Measurements from ENCODE around the gene RUSC2.

The RUSC2 gene

GRCh38 chr9:35501946-35502345, 12.0 kb downstream of the RUSC2 start (continued):
- TF ChIP-seq ZBTB26 (tag by site-specific recombination; optimal IDR thresholded peaks at IDR 0.05) (no peak), ZBTB10 (tag by site-specific recombination; IDR thresholded peaks at IDR 0.05) (no peak), ZNF24 (tag by site-specific recombination; IDR thresholded peaks at IDR 0.05) (no peak), ZIC2 (tag by site-specific recombination; IDR thresholded peaks at IDR 0.05) (no peak), ZNF16 (tag by site-specific recombination; IDR thresholded peaks at IDR 0.05; ENCODE audit: low read depth) (no peak), ZNF121 (tag by site-specific recombination; IDR thresholded peaks at IDR 0.05) (no peak), SP3 (tag by site-specific recombination; IDR thresholded peaks at IDR 0.05) (no peak), ZNF214 (tag by site-specific recombination; IDR thresholded peaks at IDR 0.05; ENCODE audit: borderline replicate concordance) (no peak)

- H3K9me3 ChIP-seq (ENCODE audit: control insufficient read depth, insufficient read depth, low read depth, low read length), result no peaks in the 10 kb centered on the region
- no peak overlapping the region for H3K4me3 ChIP-seq (ENCODE audit: low read depth, low read length)
- TF ChIP-seq ZNF391 (tag by site-specific recombination; IDR thresholded peaks at IDR 0.05; ENCODE audit: borderline replicate concordance, low read depth), result no peak
- H3K27ac ChIP-seq (ENCODE audit: extremely low read depth, low read depth, low read length), result no peak overlapping the region
- ChIA-PET CTCF (interaction anchor here (1.0 to 2.8 kb wide), 5 partner anchors 11 to 97 kb away, joined by 3 to 27 read pairs (median 3); no protein-coding TSS in a partner anchor), POLR2A (interaction anchor here (1.4 kb wide), 1 partner anchor 16 kb away, joined by 3 read pairs; the partner anchor contains the start of gene RUSC2)
- no peaks in the 10 kb centered on the region for H3K36me3 ChIP-seq (ENCODE audit: control insufficient read depth in 2 of 2, insufficient read depth in 1 of 2, low read length in 2 of 2)
- no peaks in the 10 kb centered on the region for H3K4me1 ChIP-seq (ENCODE audit: control insufficient read depth, insufficient read depth, low read length)
Measured at GRCh38 chr9:35506359-35506758, 16.4 kb downstream of the RUSC2 start.

GRCh38 chr9:35508069-35508468, 18.2 kb downstream of the RUSC2 start:
- ChIA-PET CTCF (interaction anchor here (1.0 to 4.9 kb wide), 2 partner anchors 45 to 608 kb away, joined by 3 to 40 read pairs; no protein-coding TSS in a partner anchor), POLR2A (interaction anchor here (1.1 kb wide), 1 partner anchor 10 kb away, joined by 3 read pairs; no protein-coding TSS in a partner anchor)
- no peaks in the 10 kb centered on the region for H3K36me3 ChIP-seq (ENCODE audit: control insufficient read depth in 2 of 2, insufficient read depth in 1 of 2, low read length in 2 of 2)
- no peak overlapping the region for H3K27ac ChIP-seq (ENCODE audit: extremely low read depth, low read depth, low read length)
- TF ChIP-seq ZNF184 (tag by site-specific recombination; IDR thresholded peaks at IDR 0.05) (no peak), OSR2 (tag by site-specific recombination; IDR thresholded peaks at IDR 0.05) (no peak), ZNF776 (tag by site-specific recombination; IDR thresholded peaks at IDR 0.05; ENCODE audit: borderline replicate concordance) (no peak), ZNF76 (tag by site-specific recombination; IDR thresholded peaks at IDR 0.05; ENCODE audit: borderline replicate concordance, low read depth) (no peak), BCL6B (tag by site-specific recombination; IDR thresholded peaks at IDR 0.05) (no peak), ZNF571 (tag by site-specific recombination; IDR thresholded peaks at IDR 0.05) (no peak), ZNF449 (tag by site-specific recombination; IDR thresholded peaks at IDR 0.05) (no peak), ZIC2 (tag by site-specific recombination; IDR thresholded peaks at IDR 0.05) (no peak), KLF16 (tag by site-specific recombination; IDR thresholded peaks at IDR 0.05) (no peak)
- no peaks in the 10 kb centered on the region for H3K4me1 ChIP-seq (ENCODE audit: control insufficient read depth, insufficient read depth, low read length)
- H3K9me3 ChIP-seq (ENCODE audit: control insufficient read depth, insufficient read depth, low read depth, low read length), result no peaks in the 10 kb centered on the region
- no peak overlapping the region for H3K4me3 ChIP-seq (ENCODE audit: low read depth, low read length)
